Keratinocyte (primary cell): ENCODE results near the gene ISM2.

Experiments used
- CTCF ChIP-seq, 3 experiments: IDR thresholded peaks in 1 of 3; conservative IDR thresholded peaks in 1 of 3; optimal IDR thresholded peaks in 1 of 3; 2 replicates in 2 of 3; 3 replicates in 1 of 3; pipeline versions ENCODE3 to v1.5.1; 2011; ENCODE audit warnings: low read length in 3 of 3, mild to moderate bottlenecking in 3 of 3, moderate library complexity in 2 of 3, control low read depth in 1 of 3, inconsistent platforms in 1 of 3; ENCODE audit not compliant: insufficient read depth in 2 of 3; ENCODE audit errors: extremely low read depth in 1 of 3
- EZH2 ChIP-seq: IDR thresholded peaks from one replicate; pipeline ENCODE4 v1.6.1; 2012; ENCODE audit warnings: inconsistent platforms, mild to moderate bottlenecking, low read length, moderate library complexity

GRCh38 chr14:77509366-77509765, 10.8 kb upstream of the ISM2 start:
- TF ChIP-seq CTCF (optimal IDR thresholded peaks at IDR 0.05 in 1 of 3, IDR thresholded peaks at IDR 0.05 in 1 of 3, conservative IDR thresholded peaks at IDR 0.05 in 1 of 3; ENCODE audit: extremely low read depth in 1 of 3, insufficient read depth in 2 of 3, low read length in 3 of 3) (no peak), EZH2 (no peak)
